Stimulated activated CD4-positive, alpha-beta T cell treated with anti-CD3 and anti-CD28 coated beads, Interleukin-15, amount 100 ng/mL, for 1 hour (primary cell): ENCODE results near the gene GFPT1.

Experiments used
- DNase-seq, 2 donors: peaks; one replicate each; pipeline ENCODE4 v3.0.0-alpha.2; 2020; ENCODE audit warnings: low read depth in 1 of 2, low spot score in 1 of 2

Gene GFPT1

GRCh38 chr2:69292256-69292655 lies 94.8 kb downstream of the GFPT1 start:
- no peak for DNase-seq

- no peak for DNase-seq
These were observed 95.3 kb downstream of the GFPT1 start for GRCh38 chr2:69291721-69292120.

DNA sequence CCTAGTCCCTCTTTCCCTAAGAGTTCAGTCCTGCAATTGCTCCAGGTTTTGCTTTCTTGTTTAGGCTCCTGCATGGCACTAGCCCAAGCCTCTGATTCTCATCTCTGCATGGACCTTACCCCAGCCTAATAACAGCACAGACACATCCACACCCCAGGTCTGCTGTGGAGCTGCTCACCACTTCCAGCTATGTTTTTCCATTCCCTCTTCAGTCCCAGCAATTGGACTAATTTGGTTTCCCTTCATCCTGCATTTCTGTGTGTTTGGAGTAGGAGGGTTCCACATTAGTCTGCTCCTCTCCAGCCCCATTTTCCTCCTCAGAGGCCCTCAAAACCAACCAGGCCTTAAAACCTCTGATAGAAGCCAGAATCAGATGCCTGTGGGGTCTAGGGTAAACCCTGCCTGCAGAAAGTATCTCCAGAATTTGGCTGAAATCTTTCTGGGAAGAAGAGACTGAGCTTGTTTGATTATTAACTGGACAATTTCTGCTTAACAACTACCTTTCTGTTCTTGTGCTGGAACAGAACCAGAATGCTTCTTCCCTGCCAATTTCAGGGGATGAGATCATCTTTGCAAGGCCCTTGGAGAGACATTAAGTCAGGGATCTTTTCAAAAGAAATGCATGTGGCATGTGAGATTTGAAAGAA lies 95.9 kb downstream of the GFPT1 start:
- no peak for DNase-seq

GRCh38 chr2:69288429-69288828 lies 98.6 kb downstream of the GFPT1 start:
- DNase-seq, result no peak

- no peak for DNase-seq
These were observed 99.5 kb downstream of the GFPT1 start for GRCh38 chr2:69287544-69287943.

DNA sequence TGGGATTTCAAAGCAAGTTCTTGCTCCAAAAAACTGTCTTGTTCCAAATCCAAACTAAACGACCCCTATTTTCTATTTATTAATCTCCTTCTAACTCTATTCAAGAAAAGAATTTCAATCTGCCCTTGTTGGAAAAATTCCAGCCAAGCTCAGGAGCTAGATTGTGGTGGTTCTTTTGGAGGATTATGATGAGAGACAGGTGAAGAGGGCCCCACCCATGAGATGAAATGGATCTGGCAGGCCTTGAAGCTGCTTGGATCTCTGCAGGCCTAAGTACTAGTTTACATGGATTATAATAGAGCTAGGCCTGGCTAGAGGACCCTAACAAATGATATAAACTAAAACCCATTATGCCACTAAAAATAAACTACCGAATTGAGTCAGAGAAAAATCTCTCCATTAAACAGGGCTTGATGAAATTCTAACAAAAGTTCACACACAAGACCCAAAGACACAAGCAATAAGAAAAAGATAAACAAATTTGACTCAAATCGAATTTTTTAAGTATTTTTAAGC lies 101.6 kb downstream of the GFPT1 start:
- DNase-seq, result no peak

- no peak for DNase-seq
These were observed 106.1 kb downstream of the GFPT1 start for GRCh38 chr2:69280796-69281412.

DNA sequence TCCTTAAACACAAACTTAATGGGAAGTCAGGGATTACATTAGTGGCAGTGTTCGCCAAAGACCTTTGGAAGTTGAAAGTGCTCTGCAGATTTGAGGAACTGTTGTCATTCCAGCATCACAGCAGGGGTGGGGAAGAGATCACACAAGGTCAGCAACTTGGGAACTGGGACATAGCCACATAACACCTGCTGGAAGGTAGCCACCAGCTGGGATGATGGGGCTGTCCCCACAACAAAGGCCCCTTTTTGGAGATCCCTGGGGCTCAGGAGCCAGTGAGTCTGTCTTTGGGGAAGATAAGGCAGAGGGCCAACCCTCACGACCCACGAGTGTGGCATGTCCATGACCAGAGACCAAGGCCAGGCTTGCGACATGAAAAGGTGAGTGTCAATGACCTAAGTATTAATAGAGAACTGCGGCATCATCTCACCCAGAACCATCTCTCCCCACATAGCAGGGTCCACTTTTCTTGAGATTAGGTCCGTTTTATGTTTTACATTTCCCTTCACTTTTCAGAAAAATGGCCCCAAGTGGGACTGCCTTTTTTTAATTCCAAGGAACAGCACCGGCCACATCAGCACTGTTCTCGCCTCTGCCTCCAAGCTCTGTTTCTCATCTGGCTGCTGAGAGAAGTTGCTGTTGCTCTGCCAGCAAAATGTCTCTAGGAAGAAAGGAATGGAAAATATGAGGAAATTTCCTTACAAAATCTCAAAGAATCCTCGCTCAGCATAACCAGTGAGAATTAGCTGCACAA lies 106.9 kb downstream of the GFPT1 start:
- DNase-seq, result no peak

- DNase-seq, result no peak
These were observed 107.8 kb downstream of the GFPT1 start for GRCh38 chr2:69279211-69279610.

DNA sequence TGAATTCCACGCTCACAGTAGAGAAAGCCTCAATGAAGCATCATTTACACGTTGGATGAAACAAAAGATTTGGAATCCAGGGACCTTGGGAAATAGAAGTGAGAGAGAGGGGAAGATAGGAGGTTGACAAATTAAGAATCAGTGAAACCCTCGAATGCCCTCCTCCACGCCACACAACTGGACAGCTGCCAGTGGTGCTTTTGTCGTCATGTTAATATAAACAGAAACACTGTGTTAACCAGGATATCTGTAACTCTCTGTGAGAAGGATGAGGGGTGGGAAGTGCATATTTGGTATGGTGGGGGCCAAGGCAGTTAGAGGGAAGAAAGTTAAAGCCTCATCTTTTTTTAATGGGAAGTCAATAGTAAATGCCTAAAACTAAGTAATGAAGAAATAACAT lies 108.7 kb downstream of the GFPT1 start:
- no peak for DNase-seq

DNA sequence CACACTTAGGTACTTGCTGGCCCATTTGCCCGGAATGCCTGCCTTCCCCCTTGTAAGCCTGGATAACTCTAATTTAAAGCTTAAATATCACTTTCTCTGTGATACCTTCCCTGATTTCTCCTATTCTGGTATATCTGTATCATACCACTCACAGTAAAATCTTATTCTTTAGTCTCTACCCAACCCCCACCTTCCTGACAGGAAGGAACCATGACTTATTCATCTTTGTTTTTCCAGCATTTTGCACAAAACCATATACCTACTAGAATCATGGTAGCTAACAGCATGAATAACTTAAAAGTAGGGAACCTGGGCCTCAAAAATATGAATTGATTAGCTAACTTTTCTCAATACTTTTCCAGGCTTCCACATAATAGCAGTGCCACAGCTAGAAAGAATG lies 111.5 kb downstream of the GFPT1 start:
- no peak for DNase-seq

- DNase-seq, result no peak
These were observed 114.1 kb downstream of the GFPT1 start for GRCh38 chr2:69272803-69273471.

GRCh38 chr2:69271831-69272257 lies 115.2 kb downstream of the GFPT1 start:
- DNase-seq, result no peak
